Thoracic aorta (tissue), 2 donors: ENCODE data around the gene DDX4. TPM values are rescaled to one million over a fixed set of nuclear protein-coding genes. Genes with fewer than 3 reads are reported as not detected.

Experiments used
- ATAC-seq: fragments of 150-250 bp; one replicate; pipeline ENCODE4 v1.8.0; 2017; ENCODE audit warnings: low read depth; ENCODE audit not compliant: insufficient number of reproducible peaks, low FRiP score
- DNase-seq: peaks from one replicate; pipeline ENCODE4 v3.0.0-alpha.2; 2020; ENCODE audit warnings: low spot score
- H3K27ac ChIP-seq, 2 donors: fragments of 200-600 bp; sonication (generic); 1 replicate in 1 of 2; 2 replicates in 1 of 2; pipeline ENCODE4 v1.5.1; 2016; ENCODE audit warnings: mild to moderate bottlenecking in 2 of 2, moderate library complexity in 2 of 2
- H3K27me3 ChIP-seq: fragments of 200-600 bp; sonication (generic); replicated peaks from 2 replicates; pipeline ENCODE4 v1.6.0; 2016; ENCODE audit warnings: mild to moderate bottlenecking; ENCODE audit not compliant: insufficient read depth
- H3K36me3 ChIP-seq: fragments of 200-600 bp; sonication (generic); one replicate; pipeline ENCODE4 v1.5.1; 2016
- H3K4me1 ChIP-seq, 2 donors: fragments of 200-600 bp; sonication (generic); 1 replicate in 1 of 2; 2 replicates in 1 of 2; pipeline versions ENCODE4 v1.5.1 to v1.6.0; 2016; ENCODE audit warnings: low read depth in 2 of 2, mild to moderate bottlenecking in 1 of 2; ENCODE audit not compliant: control insufficient read depth in 1 of 2
- H3K4me3 ChIP-seq: fragments of 200-600 bp; sonication (generic); 2 replicates; pipeline ENCODE4 v1.5.1; 2016; ENCODE audit warnings: mild to moderate bottlenecking
- H3K9me3 ChIP-seq: fragments of 200-600 bp; sonication (generic); 2 replicates; pipeline ENCODE4 v1.5.1; 2016
- total RNA-seq, 2 donors: library from RNA; depleted of rRNA; stranded (reverse); fragments of >200 nt; gene quantifications; one replicate each; pipeline versions ENCODE4 v1.1.0 to v1.2.3, GENCODE V29; 2016
- TF ChIP-seq, protein P1 (sequence below): fragments of 200-600 bp; sonication (generic); IDR thresholded peaks from one replicate; pipeline ENCODE4 v1.5.1; 2019; ENCODE audit warnings: antibody characterized with exemption

The DDX4 gene
- total RNA-seq, 2 donors from 2014 or later: not detected

DNA sequence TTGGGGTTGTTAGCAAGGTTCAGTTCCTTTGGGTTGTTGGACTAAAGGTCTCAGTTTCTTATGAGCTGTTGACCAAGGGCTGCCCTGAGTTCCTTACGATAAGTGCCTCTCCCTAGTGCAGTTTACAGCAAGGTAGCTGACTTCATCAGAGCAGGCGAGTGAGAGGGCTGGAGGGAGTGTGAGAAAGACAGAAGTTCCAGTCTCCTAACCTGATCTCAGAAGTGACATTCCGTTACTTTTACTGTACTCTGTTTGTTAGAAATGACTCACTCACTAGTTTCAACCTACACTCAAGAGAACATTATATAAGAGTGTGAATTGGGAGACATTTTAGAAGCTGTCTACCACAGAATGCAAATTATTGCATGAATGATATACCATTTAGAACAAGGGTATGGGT, 92.1 kb downstream of the DDX4 start:
- no peak overlapping the region for H3K4me3 ChIP-seq
- no peaks in the 10 kb centered on the region for H3K4me1 ChIP-seq
- H3K36me3 ChIP-seq: no peaks in the 10 kb centered on the region
- H3K27me3 ChIP-seq: no peaks in the 10 kb centered on the region
- H3K9me3 ChIP-seq: no peaks in the 10 kb centered on the region
- ATAC-seq (no peak), DNase-seq (no peak)
- TF ChIP-seq, protein P1, sequence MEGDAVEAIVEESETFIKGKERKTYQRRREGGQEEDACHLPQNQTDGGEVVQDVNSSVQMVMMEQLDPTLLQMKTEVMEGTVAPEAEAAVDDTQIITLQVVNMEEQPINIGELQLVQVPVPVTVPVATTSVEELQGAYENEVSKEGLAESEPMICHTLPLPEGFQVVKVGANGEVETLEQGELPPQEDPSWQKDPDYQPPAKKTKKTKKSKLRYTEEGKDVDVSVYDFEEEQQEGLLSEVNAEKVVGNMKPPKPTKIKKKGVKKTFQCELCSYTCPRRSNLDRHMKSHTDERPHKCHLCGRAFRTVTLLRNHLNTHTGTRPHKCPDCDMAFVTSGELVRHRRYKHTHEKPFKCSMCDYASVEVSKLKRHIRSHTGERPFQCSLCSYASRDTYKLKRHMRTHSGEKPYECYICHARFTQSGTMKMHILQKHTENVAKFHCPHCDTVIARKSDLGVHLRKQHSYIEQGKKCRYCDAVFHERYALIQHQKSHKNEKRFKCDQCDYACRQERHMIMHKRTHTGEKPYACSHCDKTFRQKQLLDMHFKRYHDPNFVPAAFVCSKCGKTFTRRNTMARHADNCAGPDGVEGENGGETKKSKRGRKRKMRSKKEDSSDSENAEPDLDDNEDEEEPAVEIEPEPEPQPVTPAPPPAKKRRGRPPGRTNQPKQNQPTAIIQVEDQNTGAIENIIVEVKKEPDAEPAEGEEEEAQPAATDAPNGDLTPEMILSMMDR: no peak
- H3K27ac ChIP-seq: no peak overlapping the region

DNA sequence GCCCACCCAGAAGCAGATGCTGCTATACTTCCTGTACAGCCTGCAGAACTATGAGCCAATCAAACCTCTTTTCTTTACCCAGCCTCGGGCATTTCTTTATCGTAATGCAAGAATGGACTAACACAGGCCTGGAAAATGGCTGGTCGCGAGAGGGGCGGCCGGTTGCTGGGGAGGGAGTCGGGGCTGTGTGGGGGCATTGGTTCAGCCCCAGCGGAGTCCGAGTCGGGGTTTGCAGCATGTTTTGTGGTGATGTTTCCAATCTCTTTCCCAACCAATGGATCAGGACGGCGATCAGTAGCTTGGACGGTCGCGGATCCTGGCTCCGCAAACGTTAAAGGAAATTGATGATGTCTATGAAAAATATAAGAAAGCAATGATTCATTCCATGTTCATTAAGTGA, 94.6 kb downstream of the DDX4 start:
- TF ChIP-seq, protein P1: no peak
- H3K4me1 ChIP-seq: no peaks in the 10 kb centered on the region
- no peaks in the 10 kb centered on the region for H3K27me3 ChIP-seq
- H3K9me3 ChIP-seq: no peaks in the 10 kb centered on the region
- ATAC-seq (no peak), DNase-seq (no peak)
- H3K4me3 ChIP-seq: no peak overlapping the region
- no peaks in the 10 kb centered on the region for H3K36me3 ChIP-seq
- H3K27ac ChIP-seq: no peak overlapping the region

DNA sequence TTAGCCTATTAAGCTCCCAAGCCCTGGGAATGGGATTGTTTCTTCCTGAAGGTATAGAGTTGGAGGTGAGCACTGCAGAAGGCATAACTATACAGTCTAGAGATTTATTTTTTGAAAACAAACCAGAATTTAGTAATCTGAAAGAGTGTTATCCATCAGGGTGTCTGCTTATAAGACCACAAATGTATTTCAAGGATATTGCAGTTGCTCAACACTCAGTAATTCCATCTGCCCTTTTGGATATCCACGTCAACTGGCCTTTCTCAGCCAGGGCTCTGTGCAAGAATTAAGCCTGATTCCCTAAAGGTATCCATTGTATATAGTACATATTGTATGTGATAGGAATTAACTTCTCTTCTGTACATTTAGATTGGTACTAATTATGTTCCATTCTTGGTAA, 98.3 kb downstream of the DDX4 start:
- H3K27ac ChIP-seq: no peak overlapping the region
- TF ChIP-seq, protein P1: no peak
- no peak overlapping the region for H3K4me3 ChIP-seq
- ATAC-seq (no peak), DNase-seq (no peak)
- H3K4me1 ChIP-seq: no peaks in the 10 kb centered on the region
- H3K36me3 ChIP-seq: no peaks in the 10 kb centered on the region
- H3K9me3 ChIP-seq: no peaks in the 10 kb centered on the region
- H3K27me3 ChIP-seq: no peaks in the 10 kb centered on the region

DNA sequence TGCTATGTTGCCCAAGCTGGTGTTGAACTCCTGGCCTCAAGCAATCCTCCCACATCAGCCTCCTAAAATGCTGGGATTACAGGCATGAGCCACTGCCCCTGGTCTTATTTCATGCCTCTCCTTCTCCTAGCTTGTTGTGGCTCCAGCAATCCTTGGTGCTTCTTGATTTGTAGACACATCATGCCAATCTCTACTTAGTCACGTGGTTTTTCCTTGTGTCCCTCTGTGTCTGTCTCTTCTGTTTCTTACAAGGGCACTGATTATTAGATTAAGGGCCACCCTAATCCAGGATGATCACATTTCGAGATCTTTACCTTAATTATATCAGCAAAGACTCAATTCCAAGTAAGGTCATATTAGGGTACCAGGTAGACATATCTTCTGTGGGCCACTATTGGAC, 104.1 kb downstream of the DDX4 start:
- H3K4me3 ChIP-seq: no peak overlapping the region
- TF ChIP-seq, protein P1: no peak
- no peak for DNase-seq
- no peaks in the 10 kb centered on the region for H3K9me3 ChIP-seq
- no peaks in the 10 kb centered on the region for H3K27me3 ChIP-seq
- no peak for ATAC-seq
- H3K4me1 ChIP-seq: no peaks in the 10 kb centered on the region
- no peak overlapping the region for H3K27ac ChIP-seq
- no peaks in the 10 kb centered on the region for H3K36me3 ChIP-seq

DNA sequence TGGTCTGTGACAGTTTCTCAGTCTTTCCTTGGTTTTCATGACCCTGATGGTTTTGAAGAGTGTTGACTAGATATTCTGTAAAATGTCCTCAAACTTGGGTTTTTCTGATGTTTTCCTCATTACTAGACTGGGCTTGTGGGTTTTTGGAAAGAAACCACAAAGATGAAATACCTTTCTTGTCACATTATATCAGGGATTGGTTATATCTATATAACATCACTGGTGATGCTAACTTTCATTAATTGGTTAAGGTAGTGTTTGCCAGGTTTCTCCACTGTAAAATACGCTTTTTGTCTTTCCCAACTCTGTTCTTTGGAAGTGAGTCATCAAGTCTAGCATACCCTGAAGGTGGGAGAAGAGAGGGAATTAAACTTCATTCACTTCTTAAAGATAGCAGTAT, 110.0 kb downstream of the DDX4 start:
- no peak overlapping the region for H3K4me3 ChIP-seq
- ATAC-seq (no peak), DNase-seq (no peak)
- H3K4me1 ChIP-seq: peaks cover 4 to 9% of the 10 kb centered on the region in 2 donors
- no peaks in the 10 kb centered on the region for H3K27me3 ChIP-seq
- H3K9me3 ChIP-seq: no peaks in the 10 kb centered on the region
- H3K27ac ChIP-seq: no peak overlapping the region
- H3K36me3 ChIP-seq: no peaks in the 10 kb centered on the region
- TF ChIP-seq, protein P1: no peak
